ENCODE measurements around the gene PEX1.

The PEX1 gene

GRCh38 chr7:92466682-92467081 is 61.6 kb downstream of the PEX1 start:
- FAIRE-seq (no peak), DNase-seq (ENCODE audit: insufficient read length, low spot score) (no peak)
- no peak for TF ChIP-seq CTCF (IDR thresholded peaks at IDR 0.05; ENCODE audit: insufficient read depth, missing control alignments)

GRCh38 chr7:92464515-92464914 is 63.8 kb downstream of the PEX1 start:
- FAIRE-seq (no peak), DNase-seq (ENCODE audit: insufficient read length, low spot score) (no peak)
- no peak for TF ChIP-seq CTCF (IDR thresholded peaks at IDR 0.05; ENCODE audit: insufficient read depth, missing control alignments)

GRCh38 chr7:92462560-92462959 is 65.8 kb downstream of the PEX1 start:
- TF ChIP-seq CTCF (IDR thresholded peaks at IDR 0.05; ENCODE audit: insufficient read depth, missing control alignments): no peak
- DNase-seq (ENCODE audit: insufficient read length, low spot score) (no peak), FAIRE-seq (no peak)

GRCh38 chr7:92461027-92462003 is 67.0 kb downstream of the PEX1 start:
- FAIRE-seq (no peak), DNase-seq (ENCODE audit: insufficient read length, low spot score) (peak; percentile 45)
- TF ChIP-seq CTCF (IDR thresholded peaks at IDR 0.05; ENCODE audit: insufficient read depth, missing control alignments): peak; percentile 53

GRCh38 chr7:92460510-92460909 is 67.8 kb downstream of the PEX1 start:
- TF ChIP-seq CTCF (IDR thresholded peaks at IDR 0.05; ENCODE audit: insufficient read depth, missing control alignments): no peak
- DNase-seq (ENCODE audit: insufficient read length, low spot score) (no peak), FAIRE-seq (no peak)

GRCh38 chr7:92460109-92460508 is 68.2 kb downstream of the PEX1 start:
- no peak for FAIRE-seq
- no peak for TF ChIP-seq CTCF (IDR thresholded peaks at IDR 0.05; ENCODE audit: insufficient read depth, missing control alignments)
- no peak for DNase-seq (ENCODE audit: insufficient read length, low spot score)

- DNase-seq (ENCODE audit: insufficient read length, low spot score): no peak
- no peak for TF ChIP-seq CTCF (IDR thresholded peaks at IDR 0.05; ENCODE audit: insufficient read depth, missing control alignments)
- no peak for FAIRE-seq
These were observed 72.1 kb downstream of the PEX1 start for GRCh38 chr7:92456236-92456635.

Measured in D721Med (cell line).